ENCODE data around the gene RABL6.
A peak's percentile ranks its signal among the peaks of the same experiment; 100 is the strongest.
"Not testable (repeated sequence)": the region's sequence is repeated elsewhere in the genome, so short reads cannot be mapped to it uniquely, and the experiment has no call there.

The RABL6 gene

GRCh38 chr9:136839229-136840139 is 31.7 kb downstream of the RABL6 start:
- Histone ChIP-seq H3K36me3 (replicated peaks) (peaks cover 2% of the 10 kb centered on the region), H3K27ac (no peak overlapping the region), H3K4me3 (ENCODE audit: low read depth, low read length) (no peak overlapping the region), H3K27me3 (replicated peaks) (peaks cover 4% of the 10 kb centered on the region)
- no peak for TF ChIP-seq CTCF (IDR thresholded peaks at IDR 0.05; ENCODE audit: low read depth, low read length, missing control alignments)
- no peak for DNase-seq
- in situ Hi-C loops (cut with HindIII; ENCODE audit: low pct_ligation_motif_present, low sequenced_read_pairs), result no loop called here

- Histone ChIP-seq H3K27ac (no peak overlapping the region), H3K4me3 (ENCODE audit: low read depth, low read length) (no peak overlapping the region), H3K36me3 (replicated peaks) (peaks cover 2% of the 10 kb centered on the region), H3K27me3 (replicated peaks) (peaks cover 6% of the 10 kb centered on the region)
- DNase-seq, result no peak
- in situ Hi-C loops (cut with HindIII; ENCODE audit: low pct_ligation_motif_present, low sequenced_read_pairs), result no loop called here
- no peak for TF ChIP-seq CTCF (IDR thresholded peaks at IDR 0.05; ENCODE audit: low read depth, low read length, missing control alignments)
Observed at GRCh38 chr9:136840140-136840876, 32.6 kb downstream of the RABL6 start.

GRCh38 chr9:136840877-136841645 is 33.3 kb downstream of the RABL6 start:
- H3K27ac ChIP-seq, result no peak overlapping the region
- DNase-seq, result no peak
- peaks cover 2% of the 10 kb centered on the region for H3K36me3 ChIP-seq (replicated peaks)
- TF ChIP-seq CTCF (IDR thresholded peaks at IDR 0.05; ENCODE audit: low read depth, low read length, missing control alignments), result no peak
- in situ Hi-C loops (cut with HindIII; ENCODE audit: low pct_ligation_motif_present, low sequenced_read_pairs), result no loop called here
- no peak overlapping the region for H3K4me3 ChIP-seq (ENCODE audit: low read depth, low read length)
- peaks cover 13% of the 10 kb centered on the region for H3K27me3 ChIP-seq (replicated peaks)

- H3K36me3 ChIP-seq (replicated peaks); H3K4me3 ChIP-seq (ENCODE audit: low read depth, low read length); H3K27ac ChIP-seq; in situ Hi-C loops (cut with HindIII; ENCODE audit: low pct_ligation_motif_present, low sequenced_read_pairs); DNase-seq: not testable (repeated sequence)
- peaks cover 15% of the 10 kb centered on the region for H3K27me3 ChIP-seq (replicated peaks)
Observed at GRCh38 chr9:136841646-136842379, 34.1 kb downstream of the RABL6 start.

DNA sequence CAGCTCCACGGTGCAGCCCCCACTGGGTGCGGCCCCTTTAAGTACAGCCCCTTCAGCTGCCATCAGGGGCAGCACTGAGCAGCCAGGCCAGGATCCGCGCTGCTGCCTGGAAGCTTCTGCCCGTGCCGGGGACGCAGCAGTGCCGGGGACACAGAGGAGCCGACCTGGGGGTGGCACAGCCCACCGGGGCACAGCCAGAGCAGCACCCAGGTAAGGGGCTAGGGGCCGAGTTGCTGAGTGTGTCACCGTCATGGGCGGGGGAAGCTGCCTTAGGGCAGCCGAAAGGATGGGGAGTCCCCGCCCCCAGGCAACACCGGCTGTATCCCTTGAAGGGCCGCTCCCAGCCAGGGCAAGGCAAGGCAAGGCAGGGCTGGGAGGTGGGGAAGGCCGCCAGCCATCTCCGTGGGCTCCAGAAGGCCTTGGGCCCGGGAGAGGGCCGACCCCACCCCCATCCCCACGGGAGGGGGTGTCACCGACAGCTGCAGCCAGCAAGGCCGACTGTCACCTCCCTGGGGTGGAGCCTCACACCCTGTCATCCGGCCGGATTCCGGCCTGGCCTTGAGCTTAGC is 34.7 kb downstream of the RABL6 start, which contains the start of gene AJM1:
Gene AJM1, plus strand, starts transcription at position 99 of the 569 bp plus-strand sequence. CDS start 1,937 bp downstream, outside the sequence.
- H3K27ac ChIP-seq; H3K36me3 ChIP-seq (replicated peaks); in situ Hi-C loops (cut with HindIII; ENCODE audit: low pct_ligation_motif_present, low sequenced_read_pairs): not testable (repeated sequence)
- Histone ChIP-seq H3K27me3 (replicated peaks) (peaks cover 15% of the 10 kb centered on the region), H3K4me3 (ENCODE audit: low read depth, low read length) (peak within 1 kb of the TSS; percentile 53)
- peak; percentile 90 for TF ChIP-seq CTCF (IDR thresholded peaks at IDR 0.05; ENCODE audit: low read depth, low read length, missing control alignments)
- peak; percentile 57 for DNase-seq

DNA sequence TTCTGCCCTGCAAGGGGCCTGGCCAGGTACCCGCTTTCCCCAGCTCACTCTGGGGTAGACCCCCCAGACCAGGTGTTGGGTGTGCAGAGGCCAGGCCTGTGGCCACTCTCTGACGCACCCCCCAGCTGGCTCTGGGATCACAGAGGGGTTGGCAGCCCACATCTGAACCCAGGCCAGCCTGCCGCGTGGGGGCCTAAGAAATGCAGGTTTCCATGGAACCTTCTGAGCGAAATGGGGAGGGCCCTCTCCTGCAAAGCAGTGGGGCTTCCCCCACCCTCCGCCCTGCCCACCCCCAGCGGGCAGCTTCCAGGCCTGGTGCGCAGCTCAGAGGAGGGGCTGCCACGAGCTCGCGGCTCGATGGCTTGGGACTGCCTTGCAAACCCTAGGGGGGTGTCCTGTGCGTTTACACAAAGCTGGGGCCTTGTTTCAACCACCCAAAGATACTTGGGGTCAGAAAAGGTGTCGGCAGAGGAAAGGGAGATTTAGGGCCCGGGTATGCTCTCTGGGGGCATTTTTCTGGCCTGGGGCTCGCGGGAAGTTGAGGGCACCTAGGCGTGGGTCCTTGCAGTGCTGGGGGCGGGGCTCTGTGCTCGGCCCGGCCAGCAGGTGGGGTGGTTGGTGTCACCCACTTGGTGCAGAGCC is 35.5 kb downstream of the RABL6 start:
- H3K36me3 ChIP-seq (replicated peaks); H3K4me3 ChIP-seq (ENCODE audit: low read depth, low read length); in situ Hi-C loops (cut with HindIII; ENCODE audit: low pct_ligation_motif_present, low sequenced_read_pairs); H3K27ac ChIP-seq; DNase-seq: not testable (repeated sequence)
- peaks cover 15% of the 10 kb centered on the region for H3K27me3 ChIP-seq (replicated peaks)
